ENCODE results near the gene PDIA4. TPM values are rescaled to one million over a fixed set of nuclear protein-coding genes. Genes with fewer than 3 reads are reported as not detected.

The PDIA4 gene
- total RNA-seq, 1 experiment from 2014 or later, result 281 TPM

GRCh38 chr7:149003560-149004305 lies 24.6 kb downstream of the PDIA4 start:
- no peaks in the 10 kb centered on the region for H3K27me3 ChIP-seq (ENCODE audit: control insufficient read depth, insufficient read depth, low read length)
- TSS peak; percentile 95 for BruUV-seq (replicated peaks)
- ATAC-seq (no peak), DNase-seq (ENCODE audit: low read depth, low spot score) (no peak)
- intact Hi-C loops (cut with micrococcal nuclease; ENCODE audit: unreplicated experiment), result no loop called here
- H3K36me3 ChIP-seq (ENCODE audit: control insufficient read depth, insufficient read depth, low read length), result peaks cover 22% of the 10 kb centered on the region
- no peak overlapping the region for H3K27ac ChIP-seq (ENCODE audit: low read length)
- H3K4me1 ChIP-seq (ENCODE audit: control insufficient read depth, insufficient read depth, low read length), result no peaks in the 10 kb centered on the region
- ChIA-PET CTCF (no interaction called here), POLR2A (no interaction called here)
- no peak overlapping the region for H3K4me3 ChIP-seq (ENCODE audit: low read depth in 2 of 2, low read length in 2 of 2)
- in situ Hi-C loops (cut with HindIII; ENCODE audit: low pct_unique_long_range_greater_than_20kb, low sequenced_read_pairs), result no loop called here
- H3K9me3 ChIP-seq (ENCODE audit: control insufficient read depth, insufficient read depth, low read depth, low read length), result no peaks in the 10 kb centered on the region
- no peak for TF ChIP-seq POLR2AphosphoS5 (IDR thresholded peaks at IDR 0.05; ENCODE audit: low read depth, low read length)
- TF ChIP-seq SIN3A (IDR thresholded peaks at IDR 0.05; ENCODE audit: borderline replicate concordance, insufficient read depth, low read depth, low read length), result no peak
- no peak for TF ChIP-seq TCF7L2 (IDR thresholded peaks at IDR 0.05; ENCODE audit: low read depth, low read length)
- TF ChIP-seq REST (IDR thresholded peaks at IDR 0.05; ENCODE audit: insufficient read depth in 1 of 2, low read depth in 2 of 2, low read length in 1 of 2), result no peak
- TF ChIP-seq CTCF (IDR thresholded peaks at IDR 0.05), result no peak

- Histone ChIP-seq H3K27me3 (ENCODE audit: control insufficient read depth, insufficient read depth, low read length) (no peaks in the 10 kb centered on the region), H3K27ac (ENCODE audit: low read length) (no peak overlapping the region), H3K4me3 (ENCODE audit: low read depth in 2 of 2, low read length in 2 of 2) (no peak overlapping the region), H3K4me1 (ENCODE audit: control insufficient read depth, insufficient read depth, low read length) (no peaks in the 10 kb centered on the region), H3K9me3 (ENCODE audit: control insufficient read depth, insufficient read depth, low read depth, low read length) (no peaks in the 10 kb centered on the region), H3K36me3 (ENCODE audit: control insufficient read depth, insufficient read depth, low read length) (peaks cover 21% of the 10 kb centered on the region)
- DNase-seq (ENCODE audit: low read depth, low spot score), result no peak
- TF ChIP-seq REST (IDR thresholded peaks at IDR 0.05; ENCODE audit: insufficient read depth in 1 of 2, low read depth in 2 of 2, low read length in 1 of 2) (no peak), POLR2AphosphoS5 (IDR thresholded peaks at IDR 0.05; ENCODE audit: low read depth, low read length) (no peak), CTCF (IDR thresholded peaks at IDR 0.05) (no peak), SIN3A (IDR thresholded peaks at IDR 0.05; ENCODE audit: borderline replicate concordance, insufficient read depth, low read depth, low read length) (no peak), TCF7L2 (IDR thresholded peaks at IDR 0.05; ENCODE audit: low read depth, low read length) (no peak)
- intact Hi-C loops (cut with micrococcal nuclease; ENCODE audit: unreplicated experiment) (no loop called here), in situ Hi-C loops (cut with HindIII; ENCODE audit: low pct_unique_long_range_greater_than_20kb, low sequenced_read_pairs) (no loop called here)
- POLR2A ChIA-PET, result no interaction called here
- CTCF ChIA-PET, result no interaction called here
- no peak for ATAC-seq
- no TSS peak for BruUV-seq (replicated peaks)
These were observed 25.3 kb downstream of the PDIA4 start for GRCh38 chr7:149003018-149003417.
